GM18858 (cell line): ENCODE results near the gene ATP2B1.

Experiments used
- ATAC-seq: cut with Tn5 transposase; IDR thresholded peaks from one replicate; pipeline ENCODE4 v1.9.1; 2021; ENCODE audit not compliant: unreplicated experiment

Gene ATP2B1

GRCh38 chr12:89603678-89604077 lies 105.0 kb downstream of the ATP2B1 start:
- ATAC-seq, result no peak

GRCh38 chr12:89597770-89598169 lies 110.9 kb downstream of the ATP2B1 start:
- peak; percentile 64 for ATAC-seq

- ATAC-seq, result no peak
Measured at GRCh38 chr12:89597210-89597609, 111.4 kb downstream of the ATP2B1 start.

- ATAC-seq, result no peak
Measured at GRCh38 chr12:89593873-89594272, 114.8 kb downstream of the ATP2B1 start.

GRCh38 chr12:89593233-89593632 lies 115.4 kb downstream of the ATP2B1 start:
- no peak for ATAC-seq

- no peak for ATAC-seq
Measured at GRCh38 chr12:89589753-89590152, 118.9 kb downstream of the ATP2B1 start.

GRCh38 chr12:89578499-89578898 lies 130.1 kb downstream of the ATP2B1 start:
- no peak for ATAC-seq

- no peak for ATAC-seq
Measured at GRCh38 chr12:89576572-89577220, 131.9 kb downstream of the ATP2B1 start.

GRCh38 chr12:89575374-89575773 lies 133.3 kb downstream of the ATP2B1 start:
- ATAC-seq, result no peak

GRCh38 chr12:89574736-89575208 lies 133.9 kb downstream of the ATP2B1 start:
- ATAC-seq, result no peak

- ATAC-seq, result no peak
Measured at GRCh38 chr12:89573051-89573810, 135.4 kb downstream of the ATP2B1 start.

- no peak for ATAC-seq
Measured at GRCh38 chr12:89571491-89572195, 137.0 kb downstream of the ATP2B1 start.

GRCh38 chr12:89568484-89568883 lies 140.2 kb downstream of the ATP2B1 start:
- no peak for ATAC-seq

- no peak for ATAC-seq
Measured at GRCh38 chr12:89567691-89568239, 140.9 kb downstream of the ATP2B1 start.

- peak; percentile 73 for ATAC-seq
Measured at GRCh38 chr12:89566615-89567014, 142.0 kb downstream of the ATP2B1 start.

- ATAC-seq, result no peak
Measured at GRCh38 chr12:89565002-89565401, 143.6 kb downstream of the ATP2B1 start.

- ATAC-seq, result no peak
Measured at GRCh38 chr12:89559753-89560152, 148.9 kb downstream of the ATP2B1 start.

GRCh38 chr12:89556976-89557375 lies 151.7 kb downstream of the ATP2B1 start:
- ATAC-seq, result no peak

- ATAC-seq, result no peak
Measured at GRCh38 chr12:89552376-89552775, 156.3 kb downstream of the ATP2B1 start.

GRCh38 chr12:89551747-89552146 lies 156.9 kb downstream of the ATP2B1 start:
- ATAC-seq, result no peak

- ATAC-seq, result no peak
Measured at GRCh38 chr12:89547101-89547500, 161.5 kb downstream of the ATP2B1 start.
